ENCODE measurements around the gene BRD8. TPM values are rescaled to one million over a fixed set of nuclear protein-coding genes. Genes with fewer than 3 reads are reported as not detected.
A peak's percentile ranks its signal among the peaks of the same experiment; 100 is the strongest.

The BRD8 gene
- total RNA-seq, 1 donor from 2014 or later, result 33.1 TPM

GRCh38 chr5:138186002-138186447, 7.6 kb upstream of the BRD8 start:
- DNase-seq (ENCODE audit: low spot score), result no peak
- Mint-ChIP-seq H3K36me3 (ENCODE audit: low read depth) (peaks cover 18% of the 10 kb centered on the region), H3K9me3 (ENCODE audit: low read depth) (no peaks in the 10 kb centered on the region), H3K4me3 (ENCODE audit: unreplicated experiment) (no peak overlapping the region), H3K27me3 (ENCODE audit: low read depth) (no peaks in the 10 kb centered on the region), H3K4me1 (ENCODE audit: low read depth) (no peaks in the 10 kb centered on the region), H3K27ac (ENCODE audit: unreplicated experiment) (no peak overlapping the region)
- TF ChIP-seq, protein P1, sequence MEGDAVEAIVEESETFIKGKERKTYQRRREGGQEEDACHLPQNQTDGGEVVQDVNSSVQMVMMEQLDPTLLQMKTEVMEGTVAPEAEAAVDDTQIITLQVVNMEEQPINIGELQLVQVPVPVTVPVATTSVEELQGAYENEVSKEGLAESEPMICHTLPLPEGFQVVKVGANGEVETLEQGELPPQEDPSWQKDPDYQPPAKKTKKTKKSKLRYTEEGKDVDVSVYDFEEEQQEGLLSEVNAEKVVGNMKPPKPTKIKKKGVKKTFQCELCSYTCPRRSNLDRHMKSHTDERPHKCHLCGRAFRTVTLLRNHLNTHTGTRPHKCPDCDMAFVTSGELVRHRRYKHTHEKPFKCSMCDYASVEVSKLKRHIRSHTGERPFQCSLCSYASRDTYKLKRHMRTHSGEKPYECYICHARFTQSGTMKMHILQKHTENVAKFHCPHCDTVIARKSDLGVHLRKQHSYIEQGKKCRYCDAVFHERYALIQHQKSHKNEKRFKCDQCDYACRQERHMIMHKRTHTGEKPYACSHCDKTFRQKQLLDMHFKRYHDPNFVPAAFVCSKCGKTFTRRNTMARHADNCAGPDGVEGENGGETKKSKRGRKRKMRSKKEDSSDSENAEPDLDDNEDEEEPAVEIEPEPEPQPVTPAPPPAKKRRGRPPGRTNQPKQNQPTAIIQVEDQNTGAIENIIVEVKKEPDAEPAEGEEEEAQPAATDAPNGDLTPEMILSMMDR (IDR thresholded peaks at IDR 0.05), result no peak

DNA sequence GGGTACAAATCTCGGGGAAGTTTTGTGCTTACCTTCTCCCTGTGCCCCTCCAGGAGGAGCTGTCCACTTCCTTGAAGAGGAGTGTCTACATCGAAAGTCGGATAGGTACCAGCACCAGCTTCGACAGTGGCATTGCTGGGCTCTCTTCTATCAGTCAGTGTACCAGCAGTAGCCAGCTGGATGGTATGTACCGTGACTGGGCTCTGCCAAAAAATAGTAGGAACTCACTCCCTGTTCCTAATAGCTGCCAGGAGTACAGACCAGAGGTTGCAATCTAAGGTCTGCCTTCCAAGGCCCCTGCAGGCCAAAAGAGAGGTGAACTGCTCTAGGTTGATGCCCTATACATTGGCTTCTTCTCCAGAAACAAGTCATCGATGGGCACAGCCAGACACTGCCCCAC, 4.4 kb upstream of the BRD8 start:
- Mint-ChIP-seq H3K27me3 (ENCODE audit: low read depth) (no peaks in the 10 kb centered on the region), H3K27ac (ENCODE audit: unreplicated experiment) (no peak overlapping the region), H3K4me3 (ENCODE audit: unreplicated experiment) (no peak overlapping the region), H3K9me3 (ENCODE audit: low read depth) (no peaks in the 10 kb centered on the region), H3K4me1 (ENCODE audit: low read depth) (peaks cover under 1% of the 10 kb centered on the region), H3K36me3 (ENCODE audit: low read depth) (peaks cover 11% of the 10 kb centered on the region)
- DNase-seq (ENCODE audit: low spot score), result no peak
- TF ChIP-seq, protein P1 (IDR thresholded peaks at IDR 0.05), result no peak

- H3K4me1 Mint-ChIP-seq (ENCODE audit: low read depth), result peaks cover 13% of the 10 kb centered on the region
- H3K4me3 Mint-ChIP-seq (ENCODE audit: unreplicated experiment), result no peak overlapping the region
- TF ChIP-seq, protein P1 (IDR thresholded peaks at IDR 0.05), result no peak
- H3K36me3 Mint-ChIP-seq (ENCODE audit: low read depth), result peaks cover 4% of the 10 kb centered on the region
- peak overlapping the region; percentile 13 for H3K27ac Mint-ChIP-seq (ENCODE audit: unreplicated experiment)
- no peaks in the 10 kb centered on the region for H3K9me3 Mint-ChIP-seq (ENCODE audit: low read depth)
- DNase-seq (ENCODE audit: low spot score), result no peak
- H3K27me3 Mint-ChIP-seq (ENCODE audit: low read depth), result no peaks in the 10 kb centered on the region
These were observed 2.4 kb upstream of the BRD8 start for GRCh38 chr5:138180841-138181240.

GRCh38 chr5:138180183-138180782, 1.9 kb upstream of the BRD8 start:
- DNase-seq (ENCODE audit: low spot score), result no peak
- Mint-ChIP-seq H3K9me3 (ENCODE audit: low read depth) (no peaks in the 10 kb centered on the region), H3K36me3 (ENCODE audit: low read depth) (peaks cover 2% of the 10 kb centered on the region), H3K4me3 (ENCODE audit: unreplicated experiment) (no peak overlapping the region), H3K4me1 (ENCODE audit: low read depth) (peaks cover 13% of the 10 kb centered on the region), H3K27me3 (ENCODE audit: low read depth) (no peaks in the 10 kb centered on the region), H3K27ac (ENCODE audit: unreplicated experiment) (peak overlapping the region; percentile 13)
- TF ChIP-seq, protein P1 (IDR thresholded peaks at IDR 0.05), result peak; percentile 83

DNA sequence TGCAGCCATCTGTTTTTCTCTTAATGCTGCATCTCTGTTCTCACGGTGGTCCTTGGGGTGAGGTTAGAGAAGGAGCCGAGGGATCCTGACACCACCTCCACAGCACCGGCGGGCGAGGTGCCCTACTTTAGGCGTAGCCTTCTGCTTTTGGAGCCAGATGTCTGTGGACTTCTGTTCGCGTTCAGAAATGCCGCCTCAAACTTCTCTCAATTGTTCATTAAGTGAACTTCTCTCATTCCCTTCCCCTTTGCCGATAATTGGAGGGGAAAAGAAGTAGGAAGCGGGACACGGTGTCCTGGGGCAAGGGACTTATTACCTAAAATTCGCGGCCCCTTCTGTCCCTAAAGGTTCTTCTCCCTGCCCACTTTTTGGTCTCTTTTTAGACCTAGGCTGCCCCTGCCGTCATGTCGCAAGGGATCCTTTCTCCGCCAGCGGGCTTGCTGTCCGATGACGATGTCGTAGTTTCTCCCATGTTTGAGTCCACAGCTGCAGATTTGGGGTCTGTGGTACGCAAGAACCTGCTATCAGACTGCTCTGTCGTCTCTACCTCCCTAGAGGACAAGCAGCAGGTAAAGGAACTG, 937 bp upstream of the BRD8 start:
- no peak overlapping the region for H3K27ac Mint-ChIP-seq (ENCODE audit: unreplicated experiment)
- H3K36me3 Mint-ChIP-seq (ENCODE audit: low read depth), result peaks cover 4% of the 10 kb centered on the region
- no peaks in the 10 kb centered on the region for H3K27me3 Mint-ChIP-seq (ENCODE audit: low read depth)
- H3K4me1 Mint-ChIP-seq (ENCODE audit: low read depth), result peaks cover 13% of the 10 kb centered on the region
- no peak for DNase-seq (ENCODE audit: low spot score)
- TF ChIP-seq, protein P1 (IDR thresholded peaks at IDR 0.05), result no peak
- H3K9me3 Mint-ChIP-seq (ENCODE audit: low read depth), result no peaks in the 10 kb centered on the region
- no peak overlapping the region for H3K4me3 Mint-ChIP-seq (ENCODE audit: unreplicated experiment)

Data from chondrocyte (in vitro differentiated cells).